ENCODE data around the gene ANKRD61. TPM values are rescaled to one million over a fixed set of nuclear protein-coding genes. Genes with fewer than 3 reads are reported as not detected.
"Not testable (repeated sequence)": the region's sequence is repeated elsewhere in the genome, so short reads cannot be mapped to it uniquely, and the experiment has no call there.

Gene ANKRD61
- total and polyA plus RNA-seq, 8 donors: 0.26 to 4.5 (median 3.4) TPM

DNA sequence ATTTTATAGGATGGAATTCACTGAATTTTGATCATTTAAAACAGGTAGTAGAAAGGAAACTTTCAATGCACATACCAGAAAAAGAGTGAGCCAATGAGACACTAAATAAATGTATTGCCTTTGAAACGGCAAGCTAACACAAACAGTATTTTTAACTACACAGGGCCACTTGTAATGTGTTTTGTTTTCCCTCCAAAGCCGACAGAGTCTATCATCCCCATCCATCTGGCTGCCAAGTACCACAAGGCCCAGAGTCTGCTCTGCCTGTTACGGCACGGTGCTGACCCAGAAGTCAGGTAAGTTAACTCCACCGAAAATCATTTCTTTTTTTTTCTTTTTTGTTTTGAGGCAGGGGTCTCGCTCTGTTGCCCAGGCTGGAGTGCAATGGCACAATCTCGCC is 1.5 kb downstream of the ANKRD61 start:
- TF ChIP-seq, protein P1, sequence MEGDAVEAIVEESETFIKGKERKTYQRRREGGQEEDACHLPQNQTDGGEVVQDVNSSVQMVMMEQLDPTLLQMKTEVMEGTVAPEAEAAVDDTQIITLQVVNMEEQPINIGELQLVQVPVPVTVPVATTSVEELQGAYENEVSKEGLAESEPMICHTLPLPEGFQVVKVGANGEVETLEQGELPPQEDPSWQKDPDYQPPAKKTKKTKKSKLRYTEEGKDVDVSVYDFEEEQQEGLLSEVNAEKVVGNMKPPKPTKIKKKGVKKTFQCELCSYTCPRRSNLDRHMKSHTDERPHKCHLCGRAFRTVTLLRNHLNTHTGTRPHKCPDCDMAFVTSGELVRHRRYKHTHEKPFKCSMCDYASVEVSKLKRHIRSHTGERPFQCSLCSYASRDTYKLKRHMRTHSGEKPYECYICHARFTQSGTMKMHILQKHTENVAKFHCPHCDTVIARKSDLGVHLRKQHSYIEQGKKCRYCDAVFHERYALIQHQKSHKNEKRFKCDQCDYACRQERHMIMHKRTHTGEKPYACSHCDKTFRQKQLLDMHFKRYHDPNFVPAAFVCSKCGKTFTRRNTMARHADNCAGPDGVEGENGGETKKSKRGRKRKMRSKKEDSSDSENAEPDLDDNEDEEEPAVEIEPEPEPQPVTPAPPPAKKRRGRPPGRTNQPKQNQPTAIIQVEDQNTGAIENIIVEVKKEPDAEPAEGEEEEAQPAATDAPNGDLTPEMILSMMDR (IDR thresholded peaks at IDR 0.05): no peak
- intact Hi-C loops (cut with DNase I): no loop called here

DNA sequence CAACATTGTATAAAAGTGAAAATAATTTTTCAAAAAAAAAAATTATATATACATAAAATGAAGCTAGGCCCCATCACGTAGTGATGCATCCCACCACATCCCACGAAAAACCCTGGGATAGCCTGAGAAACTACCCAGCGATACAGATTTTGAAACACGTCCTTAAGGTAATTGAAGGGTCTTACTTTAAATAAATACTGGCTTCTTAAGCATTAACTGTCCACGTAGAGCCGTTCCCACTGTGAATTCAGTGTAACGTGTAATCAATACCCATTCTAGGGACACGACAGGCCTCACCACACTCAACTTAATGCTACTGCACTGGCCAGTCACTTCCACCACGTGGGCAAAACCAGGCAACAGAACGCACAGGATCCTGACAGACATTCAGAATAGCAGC is 4.0 kb downstream of the ANKRD61 start:
- no peak overlapping the region for H3K4me3 ChIP-seq
- ATAC-seq (no peak), DNase-seq (no peak)
- H3K36me3 ChIP-seq: peaks cover 0 to 96% of the 10 kb centered on the region in 2 donors
- no peaks in the 10 kb centered on the region for H3K9me3 ChIP-seq
- TF ChIP-seq, protein P1 (IDR thresholded peaks at IDR 0.05): no peak
- intact Hi-C loops (cut with DNase I): no loop called here
- H3K4me1 ChIP-seq: no peaks in the 10 kb centered on the region
- H3K27ac ChIP-seq: no peak overlapping the region
- H3K27me3 ChIP-seq: no peaks in the 10 kb centered on the region

More for the DNA sequence above, 1.5 kb downstream of the ANKRD61 start:
- no peak overlapping the region for H3K27ac ChIP-seq
- H3K4me3 ChIP-seq: no peak overlapping the region
- peaks cover 0 to 4% of the 10 kb centered on the region in 2 donors for H3K4me1 ChIP-seq
- DNase-seq (no peak), ATAC-seq (no peak)
- no peaks in the 10 kb centered on the region for H3K9me3 ChIP-seq
- H3K36me3 ChIP-seq: peaks cover 0 to 96% of the 10 kb centered on the region in 2 donors
- H3K27me3 ChIP-seq: no peaks in the 10 kb centered on the region

DNA sequence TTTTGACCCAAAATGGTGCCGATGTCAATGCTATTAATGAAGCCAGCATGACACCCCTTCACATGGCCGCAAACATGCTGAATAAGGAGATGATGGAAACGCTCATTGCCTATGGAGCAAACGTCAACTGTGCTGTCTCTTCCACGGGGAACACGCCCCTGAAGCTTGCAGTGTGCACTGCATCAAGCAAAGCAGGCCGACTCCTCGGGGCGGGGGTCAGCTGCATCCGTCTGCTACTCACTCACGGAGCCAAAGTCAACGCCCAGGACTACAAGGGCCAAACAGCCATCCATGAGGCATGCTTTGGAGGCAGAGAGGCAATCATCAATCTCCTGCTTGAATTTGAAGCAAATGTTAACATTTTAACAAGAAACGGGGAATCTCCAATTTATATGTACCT is 4.5 kb downstream of the ANKRD61 start:
- Histone ChIP-seq H3K36me3 (peaks cover 0 to 97% of the 10 kb centered on the region in 2 donors), H3K27ac (no peak overlapping the region), H3K9me3 (no peaks in the 10 kb centered on the region), H3K4me1 (no peaks in the 10 kb centered on the region), H3K4me3 (no peak overlapping the region), H3K27me3 (no peaks in the 10 kb centered on the region)
- intact Hi-C loops (cut with DNase I): no loop called here
- DNase-seq (no peak), ATAC-seq (no peak)
- TF ChIP-seq, protein P1 (IDR thresholded peaks at IDR 0.05): no peak

DNA sequence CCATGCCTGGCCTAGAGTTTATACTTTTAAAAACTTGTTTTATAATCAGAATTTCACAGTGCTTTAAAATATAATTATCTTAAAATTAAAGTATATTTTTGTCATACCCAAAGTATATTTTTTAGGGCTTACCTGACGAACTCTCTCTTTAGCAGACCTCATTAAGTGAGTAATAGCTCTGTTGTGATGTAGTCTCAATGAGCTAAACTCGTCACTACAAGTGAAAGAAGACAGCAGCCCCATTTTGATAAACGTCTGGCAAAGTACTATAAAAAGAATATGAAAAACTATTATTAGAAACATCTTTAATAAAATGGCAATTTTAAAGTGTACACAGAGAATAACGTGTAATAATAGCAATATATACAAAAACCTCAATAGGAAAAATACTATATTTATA is 18.6 kb downstream of the ANKRD61 start:
- peaks cover 0 to 89% of the 10 kb centered on the region in 2 donors for H3K36me3 ChIP-seq
- DNase-seq (no peak), ATAC-seq (no peak)
- no peaks in the 10 kb centered on the region for H3K9me3 ChIP-seq
- H3K4me1 ChIP-seq: no peaks in the 10 kb centered on the region
- intact Hi-C loops (cut with DNase I): no loop called here
- H3K27ac ChIP-seq: no peak overlapping the region
- TF ChIP-seq, protein P1 (IDR thresholded peaks at IDR 0.05): no peak
- no peak overlapping the region for H3K4me3 ChIP-seq
- no peaks in the 10 kb centered on the region for H3K27me3 ChIP-seq

DNA sequence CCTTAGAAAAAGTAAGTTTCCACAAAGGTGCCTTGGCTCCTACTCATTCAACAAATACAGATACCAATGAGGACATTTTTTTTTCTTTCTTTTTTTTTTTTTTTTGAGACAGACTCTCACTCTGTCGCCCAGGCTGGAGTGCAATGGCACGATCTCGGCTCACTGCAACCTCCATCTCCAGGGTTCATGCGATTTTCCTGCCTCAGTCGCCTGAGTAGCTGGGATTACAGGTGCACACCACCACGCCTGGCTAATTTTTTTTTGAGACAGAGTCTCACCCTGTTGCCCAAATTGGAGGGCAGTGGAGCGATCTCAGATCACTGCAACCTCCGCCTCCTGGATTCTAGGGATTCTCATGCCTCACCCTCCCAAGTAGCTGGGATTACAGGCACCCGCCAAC is 20.0 kb downstream of the ANKRD61 start:
- H3K4me3 ChIP-seq; ATAC-seq; intact Hi-C loops (cut with DNase I); H3K4me1 ChIP-seq; H3K9me3 ChIP-seq; H3K27me3 ChIP-seq; DNase-seq: not testable (repeated sequence)
- H3K27ac ChIP-seq: peak overlapping the region in 1 of 2 donors; percentile 13
- peaks cover 0 to 78% of the 10 kb centered on the region in 2 donors for H3K36me3 ChIP-seq

DNA sequence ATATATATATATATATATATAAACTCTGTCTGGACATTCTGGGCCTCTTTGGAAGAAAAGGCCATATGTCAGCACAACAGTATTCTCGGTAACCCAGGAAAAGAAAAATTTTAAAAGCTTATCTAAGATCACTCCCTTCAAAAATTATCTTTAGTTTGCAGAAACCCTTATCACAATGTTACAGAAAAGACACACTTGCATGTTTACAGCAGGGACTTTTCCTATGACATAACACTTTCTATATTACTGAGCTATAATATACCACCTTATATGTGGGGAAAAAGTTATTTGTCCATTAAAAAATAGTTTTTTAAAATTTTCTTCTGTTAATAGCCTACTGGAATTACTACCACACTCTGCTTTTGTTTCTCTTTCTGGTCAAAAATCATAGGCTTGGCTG is 25.4 kb downstream of the ANKRD61 start:
- TF ChIP-seq, protein P1 (IDR thresholded peaks at IDR 0.05): no peak
- DNase-seq (no peak), ATAC-seq (no peak)
- Histone ChIP-seq H3K9me3 (no peaks in the 10 kb centered on the region), H3K27ac (no peak overlapping the region), H3K4me3 (no peak overlapping the region), H3K4me1 (peaks cover 10 to 24% of the 10 kb centered on the region in 2 donors), H3K36me3 (peaks cover 0 to 34% of the 10 kb centered on the region in 2 donors), H3K27me3 (no peaks in the 10 kb centered on the region)
- intact Hi-C loops (cut with DNase I): no loop called here
